OCI-M1 (cell line): ENCODE measurements around the gene SPCS2.
"Not testable (repeated sequence)": the region's sequence is repeated elsewhere in the genome, so short reads cannot be mapped to it uniquely, and the experiment has no call there.

Source experiments
- DNase-seq: peaks from one replicate; lab custom pipeline; 2025; lab: John Stamatoyannopoulos, UW

SPCS2 gene

GRCh38 chr11:75002516-75002915, 53.5 kb downstream of the SPCS2 start:
- DNase-seq, result no peak

GRCh38 chr11:75004215-75004614, 55.1 kb downstream of the SPCS2 start:
- no peak for DNase-seq

GRCh38 chr11:75011357-75011756, 62.3 kb downstream of the SPCS2 start:
- DNase-seq, result no peak

GRCh38 chr11:75011872-75012271, 62.8 kb downstream of the SPCS2 start:
- no peak for DNase-seq

GRCh38 chr11:75013051-75013450, 64.0 kb downstream of the SPCS2 start:
- DNase-seq, result peak; percentile 75

- DNase-seq, result peak; percentile 71
Measured at GRCh38 chr11:75014129-75014528, 65.1 kb downstream of the SPCS2 start.

- DNase-seq, result not testable (repeated sequence)
Measured at GRCh38 chr11:75019200-75019599, 70.1 kb downstream of the SPCS2 start.

GRCh38 chr11:75020328-75020727, 71.3 kb downstream of the SPCS2 start:
- DNase-seq, result not testable (repeated sequence)

- DNase-seq, result no peak
Measured at GRCh38 chr11:75022296-75022695, 73.2 kb downstream of the SPCS2 start.

GRCh38 chr11:75022759-75023396, 73.8 kb downstream of the SPCS2 start:
- peak; percentile 99 for DNase-seq

GRCh38 chr11:75023446-75024067, 74.5 kb downstream of the SPCS2 start:
- DNase-seq, result no peak

GRCh38 chr11:75024068-75024449, 75.0 kb downstream of the SPCS2 start:
- DNase-seq, result no peak

GRCh38 chr11:75024764-75025211, 75.7 kb downstream of the SPCS2 start:
- DNase-seq, result peak; percentile 72

- no peak for DNase-seq
Measured at GRCh38 chr11:75025561-75025960, 76.5 kb downstream of the SPCS2 start.

GRCh38 chr11:75028321-75028720, 79.3 kb downstream of the SPCS2 start:
- DNase-seq, result no peak
